ENCODE data around the gene KRT12.

Gene KRT12

GRCh38 chr17:40866838-40867237 is at the start of gene KRT12:
Gene KRT12 (minus strand): TSS chr17:40867223. CDS start chr17:40867186, 37 bp downstream.
- no peak for TF ChIP-seq CTCF (IDR thresholded peaks at IDR 0.05; ENCODE audit: low read depth, low read length)
- H3K4me3 ChIP-seq (ENCODE audit: low read depth, low read length), result no peak within 1 kb of the TSS

DNA sequence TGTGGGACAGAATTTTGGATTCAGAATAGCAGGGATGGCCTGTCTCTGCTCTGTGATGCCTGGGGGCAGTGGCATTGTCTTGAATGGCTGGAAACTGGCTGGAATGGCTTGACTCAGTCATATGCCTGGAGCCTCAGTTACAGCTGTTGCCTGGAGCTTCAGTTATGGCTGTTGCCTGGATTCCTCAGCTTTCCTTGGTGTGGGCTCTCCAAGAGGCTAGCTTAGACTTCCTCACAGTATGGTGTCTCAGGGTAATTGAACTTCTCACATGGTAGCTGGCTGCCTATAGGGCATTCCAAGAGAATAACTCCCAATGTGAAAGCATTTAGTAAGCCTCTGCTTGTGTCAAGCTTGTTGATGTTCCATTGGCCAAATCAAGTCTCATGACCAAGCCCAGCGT is 49.3 kb upstream of the KRT12 start:
- TF ChIP-seq CTCF (IDR thresholded peaks at IDR 0.05; ENCODE audit: low read depth, low read length), result no peak
- no peak overlapping the region for H3K4me3 ChIP-seq (ENCODE audit: low read depth, low read length)

- no peak overlapping the region for H3K4me3 ChIP-seq (ENCODE audit: low read depth, low read length)
- no peak for TF ChIP-seq CTCF (IDR thresholded peaks at IDR 0.05; ENCODE audit: low read depth, low read length)
Observed at GRCh38 chr17:40915721-40916256, 48.8 kb upstream of the KRT12 start.

DNA sequence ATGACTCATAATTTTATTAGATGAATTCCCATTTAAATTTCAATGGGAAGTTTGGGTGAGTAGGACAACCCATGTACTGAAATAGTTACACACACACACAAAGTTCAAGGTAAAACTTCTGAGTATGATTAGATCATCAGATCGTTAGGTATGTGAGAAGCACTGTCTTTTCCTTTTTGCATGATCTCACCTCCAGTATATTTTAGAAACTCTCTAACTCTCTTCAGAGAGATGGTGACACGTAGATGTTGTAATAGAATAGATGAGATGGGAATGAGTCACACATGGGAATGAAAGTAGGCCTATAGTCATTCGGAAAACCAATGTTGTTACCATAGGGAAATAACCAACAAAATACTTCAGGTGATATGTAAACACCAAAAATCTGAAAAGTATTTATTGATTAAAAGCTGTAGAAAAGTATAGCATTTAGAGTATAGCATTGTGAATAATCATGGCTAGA is 48.2 kb upstream of the KRT12 start:
- no peak overlapping the region for H3K4me3 ChIP-seq (ENCODE audit: low read depth, low read length)
- no peak for TF ChIP-seq CTCF (IDR thresholded peaks at IDR 0.05; ENCODE audit: low read depth, low read length)

GRCh38 chr17:40914075-40914855 is 47.2 kb upstream of the KRT12 start:
- TF ChIP-seq CTCF (IDR thresholded peaks at IDR 0.05; ENCODE audit: low read depth, low read length), result no peak
- no peak overlapping the region for H3K4me3 ChIP-seq (ENCODE audit: low read depth, low read length)

DNA sequence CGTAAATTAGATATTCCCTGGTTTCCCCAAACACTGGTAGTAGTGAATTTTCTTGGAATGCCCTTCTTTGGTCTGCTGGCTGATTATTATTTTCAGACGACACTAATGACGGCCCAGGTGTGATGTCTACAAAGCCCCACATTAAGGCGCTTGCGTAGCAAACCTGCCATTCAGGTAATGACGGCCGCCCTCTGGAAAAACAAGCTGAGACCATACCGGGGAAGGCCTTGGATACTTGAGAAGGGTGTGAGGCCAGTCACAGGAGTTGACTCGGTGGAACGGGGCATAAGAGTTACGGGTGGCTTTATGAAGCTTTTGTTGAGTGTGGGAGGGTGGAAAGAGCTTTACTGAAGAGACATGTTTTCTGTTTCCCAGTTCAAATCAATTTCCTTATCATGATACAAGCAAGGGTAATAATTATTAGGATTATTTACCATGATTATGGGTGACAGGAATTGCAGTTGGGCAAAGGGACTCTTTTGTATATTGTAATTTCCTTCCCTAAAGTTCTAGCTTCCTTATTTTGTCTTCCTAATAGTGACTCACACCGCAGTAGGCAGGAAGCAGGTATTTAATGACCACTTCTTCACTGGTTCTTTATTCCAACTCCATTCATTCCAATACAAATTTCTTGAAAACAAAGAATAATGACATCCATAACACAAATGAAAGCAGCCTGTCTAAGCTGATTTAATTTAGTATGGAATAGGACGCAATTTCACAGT is 45.6 kb upstream of the KRT12 start:
- no peak overlapping the region for H3K4me3 ChIP-seq (ENCODE audit: low read depth, low read length)
- TF ChIP-seq CTCF (IDR thresholded peaks at IDR 0.05; ENCODE audit: low read depth, low read length), result no peak

- TF ChIP-seq CTCF (IDR thresholded peaks at IDR 0.05; ENCODE audit: low read depth, low read length), result no peak
- no peak overlapping the region for H3K4me3 ChIP-seq (ENCODE audit: low read depth, low read length)
Observed at GRCh38 chr17:40910441-40910841, 43.4 kb upstream of the KRT12 start.

Data from WI38 (cell line).